Inflammatory macrophage treated with lipopolysaccharide for 1 hour (primary cell): Measurements from ENCODE around the gene CIROP.
"Not testable (repeated sequence)": the region's sequence is repeated elsewhere in the genome, so short reads cannot be mapped to it uniquely, and the experiment has no call there.

Experiments used
- DNase-seq, 2 donors: peaks; one replicate each; pipeline ENCODE4 v3.0.0-alpha.2; 2020 to 2022

Gene CIROP

GRCh38 chr14:23113431-23114119 lies 8.8 kb upstream of the CIROP start:
- DNase-seq = no peak

GRCh38 chr14:23112359-23113178 lies 7.8 kb upstream of the CIROP start:
- peak in 1 of 2 donors; percentile 22 for DNase-seq

GRCh38 chr14:23110579-23111365 lies 6.0 kb upstream of the CIROP start:
- no peak for DNase-seq

- no peak for DNase-seq
These were observed 5.0 kb upstream of the CIROP start for GRCh38 chr14:23109769-23110168.

- not testable (repeated sequence) for DNase-seq
These were observed 3.4 kb upstream of the CIROP start for GRCh38 chr14:23108169-23108568.

GRCh38 chr14:23107620-23108019 lies 2.8 kb upstream of the CIROP start:
- DNase-seq = not testable (repeated sequence)

GRCh38 chr14:23106747-23107045 lies 1.9 kb upstream of the CIROP start:
- DNase-seq = no peak

GRCh38 chr14:23105348-23105824 lies 597 bp upstream of the CIROP start:
- DNase-seq = no peak

- DNase-seq = no peak
These were observed 659 bp downstream of the CIROP start for GRCh38 chr14:23104070-23104590.

- DNase-seq = no peak
These were observed 1.2 kb downstream of the CIROP start for GRCh38 chr14:23103581-23103980.

- no peak for DNase-seq
These were observed 2.0 kb downstream of the CIROP start for GRCh38 chr14:23102801-23103200.

GRCh38 chr14:23101986-23102625 lies 2.7 kb downstream of the CIROP start:
- DNase-seq = no peak

GRCh38 chr14:23101213-23101970 lies 3.4 kb downstream of the CIROP start:
- no peak for DNase-seq

- no peak for DNase-seq
These were observed 5.5 kb downstream of the CIROP start for GRCh38 chr14:23099212-23099861.

GRCh38 chr14:23097786-23098185 lies 7.0 kb downstream of the CIROP start:
- no peak for DNase-seq

- peak; percentile 100 for DNase-seq
These were observed 9.3 kb downstream of the CIROP start, which contains the start of gene C14orf119 for GRCh38 chr14:23095196-23096108. TSS of gene C14orf119 (plus strand) at chr14:23095505. CDS start at chr14:23097659, 2,154 bp downstream.

GRCh38 chr14:23094666-23095195 lies 10.1 kb downstream of the CIROP start, which contains the start of gene ACIN1:
TSS of gene ACIN1 (minus strand) at chr14:23095136. CDS start at chr14:23095112, 24 bp downstream.
- peak; percentile 62 to 72 for DNase-seq

GRCh38 chr14:23093991-23094665 lies 10.7 kb downstream of the CIROP start:
- DNase-seq = no peak

GRCh38 chr14:23093526-23093925 lies 11.3 kb downstream of the CIROP start:
- no peak for DNase-seq
